Measurements from ENCODE around the gene MYO1C. TPM values are rescaled to one million over a fixed set of nuclear protein-coding genes. Genes with fewer than 3 reads are reported as not detected.

MYO1C gene
- total and polyA plus RNA-seq, 2 of the 8 experiments (the other 6 are each of a cell fraction or from before 2014, with no cell fraction given): 40.1 to 78.6 TPM

DNA sequence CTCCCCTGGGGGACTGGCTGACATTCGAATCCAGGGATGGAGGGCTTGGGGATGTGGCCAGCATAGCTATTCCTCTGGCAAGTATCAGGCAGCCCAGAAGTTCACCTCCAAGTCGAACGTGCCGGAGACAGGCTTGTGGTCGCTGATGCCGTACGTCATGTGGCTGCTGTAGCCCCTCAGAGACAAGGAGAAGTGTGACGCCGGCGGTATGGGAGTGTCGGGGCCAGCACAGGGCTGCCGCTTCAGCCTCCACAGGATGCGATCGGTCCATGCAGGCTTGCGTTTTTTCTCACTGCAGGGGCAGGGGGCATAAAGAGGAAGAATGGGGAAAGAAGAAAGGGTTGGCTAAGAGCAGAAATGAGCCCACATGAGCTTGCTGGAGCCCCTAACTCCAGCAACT is 5.3 kb upstream of the MYO1C start:
- Histone ChIP-seq H2BK120ac (replicated peaks; ENCODE audit: low read depth, low read length) (no peak overlapping the region), H3K9ac (replicated peaks in 1 of 4; ENCODE audit: extremely low read depth in 1 of 4, low read depth in 3 of 4, low read length in 3 of 4) (no peak overlapping the region), H3K23me2 (ENCODE audit: low read depth, low read length) (no peaks in the 10 kb centered on the region), H2BK5ac (ENCODE audit: low read depth, low read length) (no peak overlapping the region), H3K27ac (ENCODE audit: low read depth, low read length) (no peak overlapping the region), H2BK12ac (ENCODE audit: low read depth, low read length) (no peak overlapping the region), H3K23ac (ENCODE audit: insufficient read length) (no peak overlapping the region), H3K4me2 (ENCODE audit: insufficient read depth in 1 of 2, low read depth in 2 of 2, low read length in 2 of 2) (no peak overlapping the region), H3K4me1 (replicated peaks in 1 of 4; ENCODE audit: control insufficient read depth in 3 of 4, insufficient read depth in 4 of 4, low read length in 3 of 4) (peaks cover 0 to 6% (median 0%) of the 10 kb centered on the region in 4 experiments; a peak in 1 of 7 replicates), H3K4me3 (ENCODE audit: extremely low read depth in 1 of 4, insufficient read depth in 2 of 4, low read depth in 3 of 4, low read length in 4 of 4) (no peak overlapping the region), H3K27me3 (replicated peaks in 1 of 4; ENCODE audit: control insufficient read depth in 3 of 4, extremely low read depth in 1 of 4, insufficient read depth in 3 of 4, low read length in 3 of 4) (no peaks in the 10 kb centered on the region), H3K79me1 (ENCODE audit: low read depth, low read length) (no peaks in the 10 kb centered on the region), H2BK20ac (ENCODE audit: low read length) (no peak overlapping the region), H3K14ac (ENCODE audit: insufficient read length) (no peak overlapping the region), H2BK15ac (ENCODE audit: low read length) (no peak overlapping the region), H4K8ac (ENCODE audit: extremely low read depth, insufficient read depth, low read length) (no peak overlapping the region), H3K18ac (ENCODE audit: extremely low read depth, low read length) (no peak overlapping the region), H3K9me3 (ENCODE audit: insufficient read depth in 2 of 2, low read depth in 1 of 2, low read length in 1 of 2) (no peaks in the 10 kb centered on the region), H3K79me2 (ENCODE audit: control insufficient read depth in 1 of 2, insufficient read depth in 2 of 2, low read length in 2 of 2) (no peaks in the 10 kb centered on the region), H4K20me1 (replicated peaks in 1 of 2; ENCODE audit: control insufficient read depth in 1 of 2, insufficient read depth in 2 of 2, low read length in 2 of 2) (peaks cover 0 to 2% of the 10 kb centered on the region in 2 experiments), H2AFZ (ENCODE audit: low read length) (no peak overlapping the region), H2AK5ac (ENCODE audit: low read depth, low read length) (no peak overlapping the region), H3K36me3 (ENCODE audit: control insufficient read depth in 2 of 4, insufficient read depth in 4 of 4, low read length in 3 of 4) (peaks cover 0 to 5% (median 0%) of the 10 kb centered on the region in 4 experiments; a peak in 2 of 8 replicates), H3K4ac (replicated peaks; ENCODE audit: insufficient read length, low read depth, low read length) (no peak overlapping the region), H4K91ac (replicated peaks; ENCODE audit: insufficient read length, low read length) (no peak overlapping the region), H3K56ac (replicated peaks; ENCODE audit: insufficient read length, low read depth, low read length) (no peak overlapping the region), H4K5ac (ENCODE audit: insufficient read length, low read depth, low read length) (no peak overlapping the region)
- CTCF ChIA-PET (ENCODE audit: partially characterized antibody): interaction anchor here (0.9 to 3.8 kb wide), 3 partner anchors 13 to 133 kb away, joined by 5 to 26 read pairs (median 8); no protein-coding TSS in a partner anchor
- WGBS, 2 experiments (ENCODE audit: extremely low coverage in 1 of 2, insufficient coverage in 1 of 2, insufficient read length in 1 of 2, insufficient replicate concordance in 2 of 2, low coverage in 1 of 2, low lambda C conversion rate in 2 of 2, missing lambda C conversion rate in 1 of 2): 86% methylated on average over 15 of the region's 15 CpGs; no CpG with 5 or more reads in 1 of the 2 experiments
- POLR2A ChIA-PET (ENCODE audit: partially characterized antibody): interaction anchor here (0.6 to 2.9 kb wide), 6 partner anchors 8 to 439 kb away, joined by 3 to 15 read pairs (median 6); partner anchors contain the start of genes INPP5K and YWHAE
- TF ChIP-seq CHD1 (IDR thresholded peaks at IDR 0.05; ENCODE audit: low read depth, low read length) (no peak), SP1 (IDR thresholded peaks at IDR 0.05; ENCODE audit: low read depth, low read length) (no peak), POLR2A (IDR thresholded peaks at IDR 0.05; ENCODE audit: control extremely low read depth in 1 of 2, low read depth in 2 of 2, low read length in 2 of 2) (no peak), RBBP5 (IDR thresholded peaks at IDR 0.05; ENCODE audit: borderline replicate concordance, low read depth, low read length) (no peak)
- TF ChIP-seq, protein P1, sequence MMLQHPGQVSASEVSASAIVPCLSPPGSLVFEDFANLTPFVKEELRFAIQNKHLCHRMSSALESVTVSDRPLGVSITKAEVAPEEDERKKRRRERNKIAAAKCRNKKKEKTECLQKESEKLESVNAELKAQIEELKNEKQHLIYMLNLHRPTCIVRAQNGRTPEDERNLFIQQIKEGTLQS (IDR thresholded peaks at IDR 0.05; ENCODE audit: insufficient read depth, low read depth, low read length): no peak
- no peak for DNase-seq (ENCODE audit: low read depth in 1 of 2, low spot score in 2 of 2)
- FAIRE-seq: no peak
